Stimulated activated naive B cell treated with anti-CD40 and anti-IgM and Interleukin-4, amounts not matched to agents 10 μg/mL and 1 μg/mL and 100 μg/mL, for 72 hours (primary cell): ENCODE measurements around the gene ANKS1B.
"Not testable (repeated sequence)": the region's sequence is repeated elsewhere in the genome, so short reads cannot be mapped to it uniquely, and the experiment has no call there.

ENCODE experiments used
- ATAC-seq, 2 donors: fragments of 150-1000 bp; cut with Tn5 transposase; replicated peaks; 2 replicates each; pipeline ENCODE4 v1.10.0; 2021; ENCODE audit warnings: moderate library complexity in 1 of 2
- DNase-seq: peaks from one replicate; pipeline ENCODE4 v3.0.0; 2021
- H3K27ac Mint-ChIP-seq: one replicate; pipeline ENCODE4 v1.8.0; 2022; ENCODE audit warnings: mild to moderate bottlenecking, mixed read lengths
- H3K27me3 Mint-ChIP-seq, 2 donors: one replicate each; pipeline ENCODE4 v1.8.0; 2022; ENCODE audit warnings: mixed read lengths in 2 of 2
- H3K36me3 Mint-ChIP-seq, 2 donors: one replicate each; pipeline ENCODE4 v1.8.0; 2022; ENCODE audit warnings: mixed read lengths in 2 of 2, mild to moderate bottlenecking in 1 of 2
- H3K4me1 Mint-ChIP-seq, 2 donors: one replicate each; pipeline ENCODE4 v1.8.0; 2022; ENCODE audit warnings: mixed read lengths in 2 of 2, mild to moderate bottlenecking in 1 of 2
- H3K4me3 Mint-ChIP-seq, 2 donors: one replicate each; pipeline ENCODE4 v1.8.0; 2022; ENCODE audit warnings: mild to moderate bottlenecking in 2 of 2, mixed read lengths in 2 of 2, moderate library complexity in 1 of 2
- H3K9me3 Mint-ChIP-seq, 2 donors: one replicate each; pipeline ENCODE4 v1.8.0; 2022; ENCODE audit warnings: mixed read lengths in 2 of 2, mild to moderate bottlenecking in 1 of 2

The ANKS1B gene

GRCh38 chr12:99343960-99344359 is 640.8 kb downstream of the ANKS1B start:
- no peak overlapping the region for H3K27ac Mint-ChIP-seq
- no peaks in the 10 kb centered on the region for H3K27me3 Mint-ChIP-seq
- no peak overlapping the region for H3K4me3 Mint-ChIP-seq
- no peaks in the 10 kb centered on the region for H3K4me1 Mint-ChIP-seq
- H3K36me3 Mint-ChIP-seq: no peaks in the 10 kb centered on the region
- peaks cover 0 to 5% of the 10 kb centered on the region in 2 donors for H3K9me3 Mint-ChIP-seq
- no peak for ATAC-seq
- no peak for DNase-seq

- H3K9me3 Mint-ChIP-seq: peaks cover 0 to 6% of the 10 kb centered on the region in 2 donors
- ATAC-seq: no peak
- no peaks in the 10 kb centered on the region for H3K27me3 Mint-ChIP-seq
- no peaks in the 10 kb centered on the region for H3K36me3 Mint-ChIP-seq
- no peak overlapping the region for H3K27ac Mint-ChIP-seq
- no peak overlapping the region for H3K4me3 Mint-ChIP-seq
- H3K4me1 Mint-ChIP-seq: no peaks in the 10 kb centered on the region
- no peak for DNase-seq
Observed at GRCh38 chr12:99339663-99340062, 645.1 kb downstream of the ANKS1B start.

DNA sequence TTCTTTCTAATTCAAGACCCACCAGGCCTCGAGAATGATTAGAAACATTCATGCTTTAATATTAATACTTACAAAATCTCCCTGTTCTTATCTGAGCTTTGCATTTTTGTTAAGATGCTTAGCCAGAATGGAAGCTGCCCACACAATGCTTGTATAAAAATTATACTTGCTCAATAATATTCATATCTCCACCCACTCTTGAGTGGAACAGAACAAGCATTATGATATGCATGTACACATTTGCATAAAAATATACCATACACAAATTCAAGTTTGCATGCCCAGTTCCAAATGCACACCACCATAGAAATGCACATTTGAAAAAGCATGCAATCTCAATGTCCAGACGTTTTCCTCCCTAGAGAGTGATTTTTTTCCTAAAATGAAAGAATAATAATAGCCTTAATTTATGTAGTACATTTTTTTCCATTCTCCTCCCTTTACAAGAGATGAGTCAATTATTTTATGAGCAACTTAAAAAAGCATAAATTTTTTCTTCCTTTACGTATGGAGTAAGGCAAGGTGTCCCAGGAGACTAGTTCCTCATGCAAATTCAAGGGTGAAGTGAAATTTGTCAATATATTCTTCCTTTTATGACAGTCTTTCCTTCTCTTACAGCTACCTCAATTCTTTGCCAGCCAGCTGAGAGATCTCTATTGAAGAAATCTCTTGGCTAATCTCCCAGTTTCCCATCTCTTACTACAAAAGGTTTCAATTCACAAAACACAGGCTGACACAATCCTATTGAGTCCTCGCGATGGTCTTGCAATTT is 650.3 kb downstream of the ANKS1B start:
- Mint-ChIP-seq H3K27me3 (no peaks in the 10 kb centered on the region), H3K4me3 (no peak overlapping the region), H3K36me3 (no peaks in the 10 kb centered on the region), H3K4me1 (no peaks in the 10 kb centered on the region), H3K27ac (no peak overlapping the region), H3K9me3 (peaks cover 0 to 3% of the 10 kb centered on the region in 2 donors)
- no peak for ATAC-seq
- DNase-seq: no peak

- H3K4me3 Mint-ChIP-seq: no peak overlapping the region
Observed at GRCh38 chr12:99332936-99333591, 651.7 kb downstream of the ANKS1B start.

GRCh38 chr12:99330216-99330615 is 654.5 kb downstream of the ANKS1B start:
- no peak overlapping the region for H3K4me3 Mint-ChIP-seq
- H3K36me3 Mint-ChIP-seq: no peaks in the 10 kb centered on the region
- no peaks in the 10 kb centered on the region for H3K4me1 Mint-ChIP-seq
- H3K9me3 Mint-ChIP-seq: no peaks in the 10 kb centered on the region
- no peak overlapping the region for H3K27ac Mint-ChIP-seq
- DNase-seq (no peak), ATAC-seq (no peak)
- no peaks in the 10 kb centered on the region for H3K27me3 Mint-ChIP-seq

More at GRCh38 chr12:99332936-99333591, 651.7 kb downstream of the ANKS1B start:
- H3K4me1 Mint-ChIP-seq: no peaks in the 10 kb centered on the region
- H3K36me3 Mint-ChIP-seq: no peaks in the 10 kb centered on the region
- H3K27me3 Mint-ChIP-seq: no peaks in the 10 kb centered on the region
- peaks cover 0 to 2% of the 10 kb centered on the region in 2 donors for H3K9me3 Mint-ChIP-seq
- DNase-seq (no peak), ATAC-seq (no peak)
- H3K27ac Mint-ChIP-seq: no peak overlapping the region

- H3K27me3 Mint-ChIP-seq, DNase-seq, H3K4me3 Mint-ChIP-seq, H3K36me3 Mint-ChIP-seq, H3K4me1 Mint-ChIP-seq, ATAC-seq, H3K27ac Mint-ChIP-seq: not testable (repeated sequence)
- peaks cover 20 to 22% of the 10 kb centered on the region in 2 donors for H3K9me3 Mint-ChIP-seq
Observed at GRCh38 chr12:99321210-99321609, 663.5 kb downstream of the ANKS1B start.

- DNase-seq: no peak
- no peak overlapping the region for H3K4me3 Mint-ChIP-seq
Observed at GRCh38 chr12:99311373-99311772, 673.4 kb downstream of the ANKS1B start.

DNA sequence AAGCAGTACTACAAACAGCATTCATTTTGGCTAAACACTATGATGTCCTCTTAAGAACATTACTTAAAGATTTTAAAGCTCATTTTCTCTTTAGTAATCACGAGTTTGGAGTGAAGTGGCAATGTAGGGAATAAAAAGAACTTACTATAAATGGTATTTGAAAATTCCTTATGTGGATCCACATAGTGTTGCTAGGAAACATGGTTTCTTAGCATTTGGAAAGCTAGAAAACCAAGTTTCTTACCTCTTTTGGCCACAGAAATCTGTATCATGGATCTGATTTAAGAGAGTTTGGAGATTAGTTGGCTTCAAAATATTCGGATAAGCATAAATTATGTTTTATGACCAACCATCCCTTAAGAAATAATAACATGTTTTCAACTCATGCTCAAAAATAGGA is 674.9 kb downstream of the ANKS1B start:
- H3K9me3 Mint-ChIP-seq: peaks cover under 1 to 10% of the 10 kb centered on the region in 2 donors
- ATAC-seq: no peak

More at GRCh38 chr12:99311373-99311772, 673.4 kb downstream of the ANKS1B start:
- no peak for ATAC-seq
- Mint-ChIP-seq H3K27ac (no peak overlapping the region), H3K36me3 (no peaks in the 10 kb centered on the region), H3K4me1 (no peaks in the 10 kb centered on the region), H3K27me3 (no peaks in the 10 kb centered on the region), H3K9me3 (peaks cover 2 to 8% of the 10 kb centered on the region in 2 donors)

GRCh38 chr12:99302874-99303273 is 681.9 kb downstream of the ANKS1B start:
- Mint-ChIP-seq H3K4me1 (no peaks in the 10 kb centered on the region), H3K9me3 (peaks cover 4% of the 10 kb centered on the region in 2 donors), H3K27me3 (no peaks in the 10 kb centered on the region), H3K27ac (no peak overlapping the region), H3K36me3 (no peaks in the 10 kb centered on the region), H3K4me3 (no peak overlapping the region)
- ATAC-seq (no peak), DNase-seq (no peak)

More for the DNA sequence above, 674.9 kb downstream of the ANKS1B start:
- no peak overlapping the region for H3K4me3 Mint-ChIP-seq
- H3K36me3 Mint-ChIP-seq: no peaks in the 10 kb centered on the region
- DNase-seq: no peak
- no peak overlapping the region for H3K27ac Mint-ChIP-seq
- no peaks in the 10 kb centered on the region for H3K27me3 Mint-ChIP-seq
- no peaks in the 10 kb centered on the region for H3K4me1 Mint-ChIP-seq

DNA sequence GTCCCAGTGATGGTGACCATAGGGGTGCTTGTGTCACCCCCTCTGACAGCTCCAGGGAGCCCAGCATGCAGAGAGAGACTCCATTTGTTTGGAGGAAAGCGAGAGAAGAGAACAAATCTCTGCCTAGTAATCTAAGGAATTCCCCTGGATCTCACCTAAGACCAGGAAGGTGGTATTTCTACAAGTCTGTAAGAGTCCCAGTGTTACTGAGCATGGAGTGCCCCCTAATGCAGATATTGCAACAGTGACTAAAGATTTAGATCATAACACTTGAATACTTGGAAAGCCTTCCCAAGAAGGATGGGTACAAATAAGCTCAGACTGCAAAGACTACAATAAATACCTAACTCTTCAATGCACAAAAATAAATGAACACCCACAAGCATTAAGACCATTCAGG is 697.6 kb downstream of the ANKS1B start:
- peaks cover 4 to 15% of the 10 kb centered on the region in 2 donors for H3K9me3 Mint-ChIP-seq
- no peak overlapping the region for H3K27ac Mint-ChIP-seq
- DNase-seq (no peak), ATAC-seq (no peak)
- no peaks in the 10 kb centered on the region for H3K27me3 Mint-ChIP-seq
- no peak overlapping the region for H3K4me3 Mint-ChIP-seq
- no peaks in the 10 kb centered on the region for H3K4me1 Mint-ChIP-seq
- no peaks in the 10 kb centered on the region for H3K36me3 Mint-ChIP-seq

DNA sequence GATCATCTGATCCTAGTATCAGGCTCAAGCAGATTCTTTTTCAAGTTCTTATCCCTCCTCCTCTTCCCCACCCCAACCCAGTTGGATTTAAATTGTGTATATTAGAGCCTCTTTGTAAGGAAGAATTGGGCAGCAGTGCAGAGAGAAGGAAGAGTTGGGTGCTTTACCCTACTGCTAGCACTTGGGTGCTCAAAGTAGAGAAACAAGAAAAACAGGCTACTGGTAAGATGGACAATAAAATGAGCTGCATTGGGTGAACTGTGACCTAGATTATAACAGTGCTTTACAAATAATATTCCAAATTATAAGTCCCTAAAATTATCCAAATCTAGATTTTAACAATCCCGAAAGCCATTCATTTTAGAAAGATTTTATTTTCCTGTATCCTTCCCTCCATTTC is 700.6 kb downstream of the ANKS1B start:
- Mint-ChIP-seq H3K27ac (no peak overlapping the region), H3K4me3 (no peak overlapping the region), H3K27me3 (no peaks in the 10 kb centered on the region), H3K9me3 (peaks cover 0 to 1% of the 10 kb centered on the region in 2 donors), H3K36me3 (no peaks in the 10 kb centered on the region), H3K4me1 (no peaks in the 10 kb centered on the region)
- DNase-seq: no peak
- no peak for ATAC-seq

DNA sequence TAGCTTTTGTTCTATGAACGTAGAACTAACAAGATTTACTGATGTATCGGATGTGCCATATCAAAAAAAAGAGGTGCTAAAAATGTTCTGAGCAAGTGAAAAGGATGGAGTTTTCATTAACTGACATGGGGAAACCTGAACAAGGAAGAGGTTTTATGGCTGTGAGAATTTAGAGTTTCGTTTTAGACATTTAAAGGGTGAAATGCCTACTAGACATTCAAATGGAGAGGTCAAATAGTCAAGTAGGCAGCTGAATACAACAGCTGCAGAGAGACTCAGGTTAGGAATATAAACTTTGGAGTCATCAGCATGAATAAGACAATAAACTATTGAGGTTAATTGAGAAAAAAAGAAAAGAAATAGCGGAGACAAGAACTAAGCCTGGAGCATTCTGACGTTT is 702.1 kb downstream of the ANKS1B start:
- ATAC-seq: no peak
- no peaks in the 10 kb centered on the region for H3K4me1 Mint-ChIP-seq
- no peak for DNase-seq
- H3K4me3 Mint-ChIP-seq: no peak overlapping the region
- H3K9me3 Mint-ChIP-seq: peaks cover 0 to 1% of the 10 kb centered on the region in 2 donors
- no peaks in the 10 kb centered on the region for H3K36me3 Mint-ChIP-seq
- no peak overlapping the region for H3K27ac Mint-ChIP-seq
- H3K27me3 Mint-ChIP-seq: no peaks in the 10 kb centered on the region

GRCh38 chr12:99282086-99282485 is 702.6 kb downstream of the ANKS1B start:
- Mint-ChIP-seq H3K4me3 (no peak overlapping the region), H3K4me1 (no peaks in the 10 kb centered on the region), H3K27ac (no peak overlapping the region), H3K36me3 (no peaks in the 10 kb centered on the region), H3K27me3 (no peaks in the 10 kb centered on the region), H3K9me3 (peaks cover 0 to 3% of the 10 kb centered on the region in 2 donors)
- DNase-seq (no peak), ATAC-seq (no peak)

- no peaks in the 10 kb centered on the region for H3K27me3 Mint-ChIP-seq
- H3K36me3 Mint-ChIP-seq: no peaks in the 10 kb centered on the region
- no peak overlapping the region for H3K4me3 Mint-ChIP-seq
- DNase-seq (no peak), ATAC-seq (no peak)
- H3K9me3 Mint-ChIP-seq: peaks cover 0 to 4% of the 10 kb centered on the region in 2 donors
- H3K4me1 Mint-ChIP-seq: no peaks in the 10 kb centered on the region
- H3K27ac Mint-ChIP-seq: no peak overlapping the region
Observed at GRCh38 chr12:99281277-99281676, 703.5 kb downstream of the ANKS1B start.

GRCh38 chr12:99278899-99279298 is 705.8 kb downstream of the ANKS1B start:
- Mint-ChIP-seq H3K27me3 (no peaks in the 10 kb centered on the region), H3K27ac (no peak overlapping the region), H3K4me1 (no peaks in the 10 kb centered on the region), H3K4me3 (no peak overlapping the region), H3K36me3 (no peaks in the 10 kb centered on the region), H3K9me3 (peaks cover 3 to 12% of the 10 kb centered on the region in 2 donors)
- ATAC-seq (no peak), DNase-seq (no peak)
